ENCODE results near the gene HOXB4.

Gene HOXB4

GRCh38 chr17:48579471-48579759, 1.3 kb upstream of the HOXB4 start:
- H3K4me1 ChIP-seq (ENCODE audit: insufficient read depth, low read length) = no peaks in the 10 kb centered on the region
- no peaks in the 10 kb centered on the region for H3K36me3 ChIP-seq (ENCODE audit: insufficient read depth, low read depth, low read length)
- H3K27me3 ChIP-seq (ENCODE audit: insufficient read depth, low read length) = peaks cover 100% of the 10 kb centered on the region
- H3K27ac ChIP-seq (ENCODE audit: low read length) = no peak overlapping the region
- no peak overlapping the region for H3K9ac ChIP-seq (ENCODE audit: low read depth, low read length)
- H3K9me3 ChIP-seq (ENCODE audit: insufficient read depth, low read depth, low read length) = peaks cover 4% of the 10 kb centered on the region; the same call in 1 of the 2 replicates
- no peak overlapping the region for H3K4me3 ChIP-seq (ENCODE audit: low read length)

- Histone ChIP-seq H3K9me3 (ENCODE audit: insufficient read depth, low read depth, low read length) (peaks cover 4% of the 10 kb centered on the region; the same call in 1 of the 2 replicates), H3K4me1 (ENCODE audit: insufficient read depth, low read length) (no peaks in the 10 kb centered on the region), H3K27me3 (ENCODE audit: insufficient read depth, low read length) (peaks cover 100% of the 10 kb centered on the region), H3K36me3 (ENCODE audit: insufficient read depth, low read depth, low read length) (no peaks in the 10 kb centered on the region), H3K4me3 (ENCODE audit: low read length) (no peak overlapping the region), H3K27ac (ENCODE audit: low read length) (no peak overlapping the region), H3K9ac (ENCODE audit: low read depth, low read length) (no peak overlapping the region)
Measured at GRCh38 chr17:48578616-48579470, 693 bp upstream of the HOXB4 start.

- no peak overlapping the region for H3K9ac ChIP-seq (ENCODE audit: low read depth, low read length)
- peaks cover 100% of the 10 kb centered on the region for H3K27me3 ChIP-seq (ENCODE audit: insufficient read depth, low read length)
- no peak overlapping the region for H3K27ac ChIP-seq (ENCODE audit: low read length)
- peaks cover under 1% of the 10 kb centered on the region; the same call in 1 of the 2 replicates for H3K9me3 ChIP-seq (ENCODE audit: insufficient read depth, low read depth, low read length)
- no peaks in the 10 kb centered on the region for H3K36me3 ChIP-seq (ENCODE audit: insufficient read depth, low read depth, low read length)
- no peak overlapping the region for H3K4me3 ChIP-seq (ENCODE audit: low read length)
- H3K4me1 ChIP-seq (ENCODE audit: insufficient read depth, low read length) = no peaks in the 10 kb centered on the region
Measured at GRCh38 chr17:48577330-48577945, 712 bp downstream of the HOXB4 start.

- Histone ChIP-seq H3K9ac (ENCODE audit: low read depth, low read length) (no peak overlapping the region), H3K27ac (ENCODE audit: low read length) (no peak overlapping the region), H3K4me1 (ENCODE audit: insufficient read depth, low read length) (no peaks in the 10 kb centered on the region), H3K4me3 (ENCODE audit: low read length) (no peak overlapping the region), H3K36me3 (ENCODE audit: insufficient read depth, low read depth, low read length) (no peaks in the 10 kb centered on the region), H3K9me3 (ENCODE audit: insufficient read depth, low read depth, low read length) (no peaks in the 10 kb centered on the region; the same call in 1 of the 2 replicates), H3K27me3 (ENCODE audit: insufficient read depth, low read length) (peaks cover 100% of the 10 kb centered on the region)
Measured at GRCh38 chr17:48576479-48577309, 1.5 kb downstream of the HOXB4 start.

GRCh38 chr17:48575673-48576478, 2.3 kb downstream of the HOXB4 start:
- Histone ChIP-seq H3K9ac (ENCODE audit: low read depth, low read length) (no peak overlapping the region), H3K36me3 (ENCODE audit: insufficient read depth, low read depth, low read length) (no peaks in the 10 kb centered on the region), H3K9me3 (ENCODE audit: insufficient read depth, low read depth, low read length) (no peaks in the 10 kb centered on the region; the same call in 1 of the 2 replicates), H3K4me3 (ENCODE audit: low read length) (no peak overlapping the region), H3K27ac (ENCODE audit: low read length) (no peak overlapping the region), H3K4me1 (ENCODE audit: insufficient read depth, low read length) (no peaks in the 10 kb centered on the region), H3K27me3 (ENCODE audit: insufficient read depth, low read length) (peaks cover 100% of the 10 kb centered on the region)

GRCh38 chr17:48575066-48575582, 3.0 kb downstream of the HOXB4 start:
- Histone ChIP-seq H3K36me3 (ENCODE audit: insufficient read depth, low read depth, low read length) (no peaks in the 10 kb centered on the region), H3K9ac (ENCODE audit: low read depth, low read length) (no peak overlapping the region), H3K4me1 (ENCODE audit: insufficient read depth, low read length) (no peaks in the 10 kb centered on the region), H3K4me3 (ENCODE audit: low read length) (no peak overlapping the region), H3K27ac (ENCODE audit: low read length) (no peak overlapping the region), H3K27me3 (ENCODE audit: insufficient read depth, low read length) (peaks cover 100% of the 10 kb centered on the region), H3K9me3 (ENCODE audit: insufficient read depth, low read depth, low read length) (no peaks in the 10 kb centered on the region; the same call in 1 of the 2 replicates)

GRCh38 chr17:48574505-48575065, 3.6 kb downstream of the HOXB4 start:
- no peaks in the 10 kb centered on the region for H3K4me1 ChIP-seq (ENCODE audit: insufficient read depth, low read length)
- H3K4me3 ChIP-seq (ENCODE audit: low read length) = no peak overlapping the region
- no peak overlapping the region for H3K9ac ChIP-seq (ENCODE audit: low read depth, low read length)
- H3K36me3 ChIP-seq (ENCODE audit: insufficient read depth, low read depth, low read length) = no peaks in the 10 kb centered on the region
- peaks cover 100% of the 10 kb centered on the region for H3K27me3 ChIP-seq (ENCODE audit: insufficient read depth, low read length)
- H3K27ac ChIP-seq (ENCODE audit: low read length) = no peak overlapping the region
- no peaks in the 10 kb centered on the region; the same call in 1 of the 2 replicates for H3K9me3 ChIP-seq (ENCODE audit: insufficient read depth, low read depth, low read length)

GRCh38 chr17:48571826-48572417, 6.2 kb downstream of the HOXB4 start:
- Histone ChIP-seq H3K36me3 (ENCODE audit: insufficient read depth, low read depth, low read length) (no peaks in the 10 kb centered on the region), H3K4me1 (ENCODE audit: insufficient read depth, low read length) (no peaks in the 10 kb centered on the region), H3K27me3 (ENCODE audit: insufficient read depth, low read length) (peaks cover 100% of the 10 kb centered on the region), H3K9me3 (ENCODE audit: insufficient read depth, low read depth, low read length) (no peaks in the 10 kb centered on the region; the same call in none of the 2 replicates), H3K9ac (ENCODE audit: low read depth, low read length) (no peak overlapping the region), H3K4me3 (ENCODE audit: low read length) (no peak overlapping the region), H3K27ac (ENCODE audit: low read length) (no peak overlapping the region)

GRCh38 chr17:48571024-48571818, 6.9 kb downstream of the HOXB4 start:
- peaks cover 100% of the 10 kb centered on the region for H3K27me3 ChIP-seq (ENCODE audit: insufficient read depth, low read length)
- no peak overlapping the region for H3K9ac ChIP-seq (ENCODE audit: low read depth, low read length)
- H3K4me1 ChIP-seq (ENCODE audit: insufficient read depth, low read length) = no peaks in the 10 kb centered on the region
- H3K36me3 ChIP-seq (ENCODE audit: insufficient read depth, low read depth, low read length) = no peaks in the 10 kb centered on the region
- no peak overlapping the region for H3K27ac ChIP-seq (ENCODE audit: low read length)
- no peak overlapping the region for H3K4me3 ChIP-seq (ENCODE audit: low read length)
- H3K9me3 ChIP-seq (ENCODE audit: insufficient read depth, low read depth, low read length) = no peaks in the 10 kb centered on the region; the same call in none of the 2 replicates

All from iPS-20b (cell line).